ENCODE results near the gene ANKEF1. TPM values are rescaled to one million over a fixed set of nuclear protein-coding genes. Genes with fewer than 3 reads are reported as not detected.

ANKEF1 gene
- total RNA-seq, 2 experiments from 2014 or later = 1.1 to 6.4 TPM

GRCh38 chr20:9985773-9986172 is 49.0 kb upstream of the ANKEF1 start:
- ChIA-PET POLR2A (no interaction called here), CTCF (ENCODE audit: unreplicated experiment) (no interaction called here)
- no peaks in the 10 kb centered on the region for H4K20me1 ChIP-seq (ENCODE audit: insufficient read depth, low read length)
- H3K27ac ChIP-seq (ENCODE audit: low read depth, low read length, poor library complexity, severe bottlenecking) = no peak overlapping the region
- intact Hi-C loops (cut with micrococcal nuclease; ENCODE audit: unreplicated experiment) = no loop called here
- TF ChIP-seq EZH2phosphoT487 (IDR thresholded peaks at IDR 0.05; ENCODE audit: borderline replicate concordance, low read depth, low read length) = no peak
- TF ChIP-seq CTCF (conservative IDR thresholded peaks at IDR 0.05; ENCODE audit: low read length) = no peak
- no TSS peak for BruUV-seq (replicated peaks)
- H3K79me2 ChIP-seq (ENCODE audit: insufficient read depth, low read depth, low read length) = no peaks in the 10 kb centered on the region
- H3K36me3 ChIP-seq (ENCODE audit: insufficient read depth, low read length) = no peaks in the 10 kb centered on the region
- H3K4me3 ChIP-seq (ENCODE audit: low read depth, low read length, poor library complexity, severe bottlenecking) = no peak overlapping the region
- no peaks in the 10 kb centered on the region for H3K4me1 ChIP-seq (ENCODE audit: insufficient read depth, low read length, poor library complexity, severe bottlenecking)
- no peak overlapping the region for H2AFZ ChIP-seq (ENCODE audit: low read length)
- H3K9me2 ChIP-seq (ENCODE audit: insufficient read depth, low read length) = no peaks in the 10 kb centered on the region
- DNase-seq (ENCODE audit: low spot score) = no peak
- H3K9me3 ChIP-seq (ENCODE audit: low read length) = no peaks in the 10 kb centered on the region
- H3K4me2 ChIP-seq (ENCODE audit: low read length) = no peak overlapping the region

- intact Hi-C loops (cut with micrococcal nuclease; ENCODE audit: unreplicated experiment) = no loop called here
- ChIA-PET POLR2A (interaction anchor here (0.6 kb wide), 1 partner anchor 97 kb away, joined by 3 read pairs; no protein-coding TSS in a partner anchor), CTCF (ENCODE audit: unreplicated experiment) (no interaction called here)
- no peaks in the 10 kb centered on the region for H3K9me3 ChIP-seq (ENCODE audit: low read length)
- H3K9me2 ChIP-seq (ENCODE audit: insufficient read depth, low read length) = no peaks in the 10 kb centered on the region
- no peaks in the 10 kb centered on the region for H3K79me2 ChIP-seq (ENCODE audit: insufficient read depth, low read depth, low read length)
- H2AFZ ChIP-seq (ENCODE audit: low read length) = no peak overlapping the region
- H3K4me1 ChIP-seq (ENCODE audit: insufficient read depth, low read length, poor library complexity, severe bottlenecking) = no peaks in the 10 kb centered on the region
- TF ChIP-seq EZH2phosphoT487 (IDR thresholded peaks at IDR 0.05; ENCODE audit: borderline replicate concordance, low read depth, low read length) = no peak
- no peak for TF ChIP-seq CTCF (conservative IDR thresholded peaks at IDR 0.05; ENCODE audit: low read length)
- no peaks in the 10 kb centered on the region for H4K20me1 ChIP-seq (ENCODE audit: insufficient read depth, low read length)
- H3K4me2 ChIP-seq (ENCODE audit: low read length) = no peak overlapping the region
- no TSS peak for BruUV-seq (replicated peaks)
- no peak overlapping the region for H3K27ac ChIP-seq (ENCODE audit: low read depth, low read length, poor library complexity, severe bottlenecking)
- no peaks in the 10 kb centered on the region for H3K36me3 ChIP-seq (ENCODE audit: insufficient read depth, low read length)
- DNase-seq (ENCODE audit: low spot score) = no peak
- H3K4me3 ChIP-seq (ENCODE audit: low read depth, low read length, poor library complexity, severe bottlenecking) = no peak overlapping the region
These were observed 45.6 kb upstream of the ANKEF1 start for GRCh38 chr20:9989066-9989724.

- H4K20me1 ChIP-seq (ENCODE audit: insufficient read depth, low read length) = no peaks in the 10 kb centered on the region
- intact Hi-C loops (cut with micrococcal nuclease; ENCODE audit: unreplicated experiment) = no loop called here
- H3K4me2 ChIP-seq (ENCODE audit: low read length) = no peak overlapping the region
- no peak overlapping the region for H3K27ac ChIP-seq (ENCODE audit: low read depth, low read length, poor library complexity, severe bottlenecking)
- no peak overlapping the region for H3K4me3 ChIP-seq (ENCODE audit: low read depth, low read length, poor library complexity, severe bottlenecking)
- H2AFZ ChIP-seq (ENCODE audit: low read length) = no peak overlapping the region
- POLR2A ChIA-PET = no interaction called here
- no peaks in the 10 kb centered on the region for H3K36me3 ChIP-seq (ENCODE audit: insufficient read depth, low read length)
- H3K9me2 ChIP-seq (ENCODE audit: insufficient read depth, low read length) = no peaks in the 10 kb centered on the region
- no peaks in the 10 kb centered on the region for H3K79me2 ChIP-seq (ENCODE audit: insufficient read depth, low read depth, low read length)
- no peaks in the 10 kb centered on the region for H3K4me1 ChIP-seq (ENCODE audit: insufficient read depth, low read length, poor library complexity, severe bottlenecking)
- no peak for TF ChIP-seq EZH2phosphoT487 (IDR thresholded peaks at IDR 0.05; ENCODE audit: borderline replicate concordance, low read depth, low read length)
- no peak for TF ChIP-seq CTCF (conservative IDR thresholded peaks at IDR 0.05; ENCODE audit: low read length)
- CTCF ChIA-PET (ENCODE audit: unreplicated experiment) = no interaction called here
- BruUV-seq (replicated peaks) = no TSS peak
- no peak for DNase-seq (ENCODE audit: low spot score)
- no peaks in the 10 kb centered on the region for H3K9me3 ChIP-seq (ENCODE audit: low read length)
These were observed 41.6 kb upstream of the ANKEF1 start for GRCh38 chr20:9993137-9993536.
